ENCODE data around the gene DDTL.
A peak's percentile ranks its signal among the peaks of the same experiment; 100 is the strongest.
"Not testable (repeated sequence)": the region's sequence is repeated elsewhere in the genome, so short reads cannot be mapped to it uniquely, and the experiment has no call there.

The DDTL gene

GRCh38 chr22:23970816-23971486 lies 4.3 kb downstream of the DDTL start:
- peak; percentile 20 for DNase-seq

GRCh38 chr22:23971927-23972326 lies 5.2 kb downstream of the DDTL start:
- DNase-seq, result not testable (repeated sequence)

GRCh38 chr22:23974345-23974744 lies 7.7 kb downstream of the DDTL start, which contains the start of gene DDT:
Gene DDT, minus strand, starts transcription at chr22:23974441. Its CDS starts 27 bp downstream, at chr22:23974414.
- not testable (repeated sequence) for DNase-seq

GRCh38 chr22:23974836-23975352 lies 8.2 kb downstream of the DDTL start:
- DNase-seq, result not testable (repeated sequence)

GRCh38 chr22:23977304-23977703 lies 10.6 kb downstream of the DDTL start:
- DNase-seq, result not testable (repeated sequence)

GRCh38 chr22:23979557-23980240 lies 13.0 kb downstream of the DDTL start, which contains the start of gene GSTT2:
Gene GSTT2, plus strand, starts transcription at chr22:23980134.
- not testable (repeated sequence) for DNase-seq

- not testable (repeated sequence) for DNase-seq
Observed at GRCh38 chr22:23980567-23980966, 13.9 kb downstream of the DDTL start.

GRCh38 chr22:23984430-23984829 lies 17.7 kb downstream of the DDTL start:
- DNase-seq, result peak; percentile 38

- not testable (repeated sequence) for DNase-seq
Observed at GRCh38 chr22:23986089-23986488, 19.4 kb downstream of the DDTL start.

- DNase-seq, result not testable (repeated sequence)
Observed at GRCh38 chr22:23986538-23987178, 20.0 kb downstream of the DDTL start.

GRCh38 chr22:23989583-23990244 lies 23.0 kb downstream of the DDTL start:
- not testable (repeated sequence) for DNase-seq

- DNase-seq, result not testable (repeated sequence)
Observed at GRCh38 chr22:23993080-23993479, 26.4 kb downstream of the DDTL start.

- peak; percentile 83 for DNase-seq
Observed at GRCh38 chr22:23993581-23994177, 27.0 kb downstream of the DDTL start.

- DNase-seq, result no peak
Observed at GRCh38 chr22:23997092-23997491, 30.4 kb downstream of the DDTL start.

GRCh38 chr22:23999779-24000178 lies 33.1 kb downstream of the DDTL start:
- not testable (repeated sequence) for DNase-seq

- no peak for DNase-seq
Observed at GRCh38 chr22:24001314-24001713, 34.6 kb downstream of the DDTL start.

- DNase-seq, result no peak
Observed at GRCh38 chr22:24002272-24002671, 35.6 kb downstream of the DDTL start.

GRCh38 chr22:24002851-24003250 lies 36.2 kb downstream of the DDTL start:
- no peak for DNase-seq

GRCh38 chr22:24003887-24004286 lies 37.2 kb downstream of the DDTL start:
- no peak for DNase-seq

- DNase-seq, result no peak
Observed at GRCh38 chr22:24005201-24005600, 38.5 kb downstream of the DDTL start, which contains the start of gene GSTT4. Gene GSTT4, minus strand, starts transcription at chr22:24005453. Its CDS starts 97 bp downstream, at chr22:24005356.

GRCh38 chr22:24006207-24006913 lies 39.7 kb downstream of the DDTL start:
- no peak for DNase-seq

- no peak for DNase-seq
Observed at GRCh38 chr22:24006914-24007214, 40.2 kb downstream of the DDTL start.
